NCI-H1105 (cell line): ENCODE measurements around the gene PRDX3.
A peak's percentile ranks its signal among the peaks of the same experiment; 100 is the strongest.
"Not testable (repeated sequence)": the region's sequence is repeated elsewhere in the genome, so short reads cannot be mapped to it uniquely, and the experiment has no call there.

Source experiments
- DNase-seq: peaks from one replicate; lab custom pipeline; 2025; lab: John Stamatoyannopoulos, UW

PRDX3 gene

DNA sequence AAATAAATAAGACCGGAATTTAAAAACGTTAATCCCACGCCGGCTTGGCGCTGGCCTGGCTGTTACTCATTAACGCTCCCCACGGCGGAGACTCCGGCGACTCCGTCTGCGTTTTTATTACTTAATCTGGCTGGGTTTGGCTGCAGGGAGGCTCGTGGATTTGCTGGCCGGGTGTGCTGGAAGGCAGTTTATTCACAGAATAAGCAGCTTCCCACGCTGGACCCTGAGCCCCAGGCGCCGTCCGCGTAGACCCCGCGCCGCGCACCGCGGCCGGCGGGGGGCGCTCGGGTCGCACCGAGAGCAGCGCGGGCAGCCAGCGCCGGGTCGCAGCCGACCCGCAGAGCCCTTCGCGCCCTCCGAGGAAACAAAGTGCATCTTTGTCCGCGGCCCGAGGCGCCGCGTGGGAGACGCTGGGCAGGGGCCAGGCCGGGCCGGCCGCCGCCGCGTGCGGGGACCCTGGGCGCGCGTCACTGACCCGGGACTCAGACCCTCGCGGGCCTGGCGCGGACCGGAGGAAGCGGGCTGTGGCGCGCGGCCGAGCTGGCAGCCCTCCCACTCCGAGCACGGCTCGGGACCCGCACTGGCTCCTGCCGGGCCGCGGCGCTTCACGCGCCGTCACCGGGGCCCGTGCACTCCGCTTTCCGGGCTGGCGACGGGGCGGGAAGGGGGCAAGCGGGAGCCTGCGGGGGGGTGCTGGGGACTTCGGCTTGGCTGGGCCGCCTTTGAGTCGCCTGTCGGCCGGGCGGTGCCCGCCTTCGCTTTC, 28.2 kb upstream of the PRDX3 start:
- DNase-seq: peak; percentile 41

DNA sequence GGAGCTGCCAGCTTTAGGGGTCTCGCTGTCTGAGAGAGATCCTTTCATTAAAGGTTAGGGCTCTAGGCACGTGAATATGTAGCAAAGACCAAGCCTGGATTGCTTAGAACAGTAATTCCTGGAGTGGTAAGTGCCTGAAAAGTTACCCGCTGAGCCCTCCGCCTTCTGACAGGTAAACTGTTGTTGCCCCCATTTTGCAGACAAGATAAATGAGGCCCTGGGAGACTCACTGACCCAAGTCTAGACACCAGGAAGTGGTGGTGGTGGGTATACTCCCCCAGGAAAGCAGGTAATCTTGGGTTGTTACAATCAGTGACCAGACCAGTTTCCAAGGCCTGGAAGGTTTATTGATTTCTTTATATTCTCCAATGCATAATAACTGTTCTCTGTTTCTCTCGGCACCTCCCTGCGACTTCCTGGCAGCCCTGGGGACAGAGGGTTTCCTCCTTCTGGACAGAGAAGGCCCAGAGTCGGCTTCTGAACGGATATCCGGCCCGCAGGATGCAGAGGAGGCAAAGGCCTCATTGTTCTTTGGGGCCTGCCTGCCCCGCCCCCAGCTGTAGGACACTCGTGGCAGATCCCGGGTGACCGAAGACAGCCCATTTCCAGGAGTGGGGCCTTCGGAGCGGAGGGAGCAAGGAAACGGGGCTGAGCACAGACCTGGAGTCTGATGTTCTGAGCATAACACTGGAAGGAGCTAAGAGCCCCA, 27.4 kb upstream of the PRDX3 start:
- no peak for DNase-seq

DNA sequence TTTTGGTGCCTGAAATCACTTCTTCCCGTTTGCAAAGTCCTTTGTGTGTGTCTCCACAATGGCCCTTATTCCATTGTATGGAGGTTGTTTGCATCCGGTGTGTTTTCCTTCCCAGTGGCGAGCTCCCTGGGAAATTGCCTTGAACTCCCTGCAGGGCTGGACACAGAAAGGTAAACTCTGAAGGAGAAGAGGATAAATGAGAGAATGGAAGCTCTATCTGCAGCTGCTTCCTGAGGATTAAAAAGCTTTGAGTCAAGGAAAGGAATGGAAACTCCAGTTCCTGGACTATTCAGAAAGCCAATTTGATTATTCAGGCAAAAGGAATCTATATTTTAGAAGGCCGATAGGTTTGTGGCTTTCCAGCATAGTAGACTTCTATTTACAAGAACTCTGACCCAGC, 24.4 kb upstream of the PRDX3 start:
- DNase-seq: no peak

DNA sequence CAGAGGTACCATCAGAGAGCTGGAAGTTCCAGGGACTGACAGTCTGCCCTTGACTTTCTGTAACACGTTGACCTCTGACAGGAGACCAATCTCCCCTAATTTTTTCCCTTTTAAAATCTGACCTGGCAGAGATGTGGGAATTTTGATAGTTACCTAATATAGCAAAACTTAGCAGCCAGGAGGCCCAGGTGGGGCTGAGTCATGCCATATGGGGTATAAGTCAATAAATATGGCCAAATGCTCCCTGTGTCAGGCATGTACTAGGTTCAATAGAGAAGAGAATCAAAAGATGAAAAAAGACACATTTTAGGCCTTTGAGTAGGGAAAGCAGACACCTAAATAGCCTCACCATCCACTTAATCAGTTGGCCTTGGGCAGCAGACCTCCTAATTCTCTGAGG, 22.6 kb upstream of the PRDX3 start:
- DNase-seq: no peak

DNA sequence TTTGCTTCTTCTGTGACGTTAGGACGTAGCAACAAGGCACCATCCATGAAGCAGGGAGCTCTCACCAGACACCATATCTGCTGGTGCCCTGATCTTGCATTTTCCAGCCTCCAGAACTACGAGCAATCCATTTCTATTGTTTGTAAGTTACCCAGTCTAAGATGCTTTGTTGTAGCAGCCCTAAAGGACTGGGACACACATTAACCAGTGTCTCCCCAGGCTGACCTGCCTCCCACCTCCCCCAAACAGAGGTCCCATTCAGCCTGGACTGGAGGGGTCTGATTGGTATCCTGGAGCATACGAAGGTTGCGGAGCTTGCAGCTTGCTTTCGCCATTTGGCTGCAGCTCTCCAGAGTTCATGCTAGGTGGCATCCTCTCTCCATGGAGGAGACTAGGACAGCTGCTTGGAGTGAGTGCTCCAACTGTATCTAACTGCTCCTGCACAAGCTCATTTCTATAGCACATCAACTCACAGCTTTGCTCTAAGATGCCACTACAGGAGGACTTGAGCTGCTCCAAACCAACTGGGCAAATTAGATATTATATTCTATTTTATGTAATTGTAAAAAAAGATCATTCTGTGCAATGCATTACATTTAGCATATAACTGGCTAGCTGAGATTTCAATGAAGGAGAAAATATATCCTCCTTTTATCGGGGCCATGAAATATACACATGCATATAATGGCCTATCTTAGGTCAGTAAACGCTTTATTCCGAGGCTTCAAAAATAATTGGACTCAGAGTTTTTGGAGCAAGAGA, 20.8 kb upstream of the PRDX3 start:
- peak; percentile 32 for DNase-seq

DNA sequence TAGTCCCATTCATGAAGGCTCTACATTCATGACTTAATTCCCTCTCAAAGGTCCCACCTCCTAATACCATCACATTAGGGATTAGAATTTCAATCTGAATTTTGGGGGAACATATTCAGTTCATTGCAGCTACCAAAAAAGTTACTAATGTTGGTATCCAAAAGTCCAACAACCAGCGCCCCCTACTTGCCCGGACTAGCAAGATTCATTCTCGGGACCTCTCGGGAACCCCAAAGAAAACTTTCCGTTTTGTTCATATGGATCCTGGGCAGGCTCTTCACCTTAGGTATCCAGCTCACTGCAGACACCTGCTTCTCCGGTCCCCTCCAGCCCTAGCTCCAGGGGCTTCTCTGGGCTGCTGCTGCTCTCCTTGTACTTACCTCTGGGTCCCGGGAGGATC, 19.8 kb upstream of the PRDX3 start:
- no peak for DNase-seq

DNA sequence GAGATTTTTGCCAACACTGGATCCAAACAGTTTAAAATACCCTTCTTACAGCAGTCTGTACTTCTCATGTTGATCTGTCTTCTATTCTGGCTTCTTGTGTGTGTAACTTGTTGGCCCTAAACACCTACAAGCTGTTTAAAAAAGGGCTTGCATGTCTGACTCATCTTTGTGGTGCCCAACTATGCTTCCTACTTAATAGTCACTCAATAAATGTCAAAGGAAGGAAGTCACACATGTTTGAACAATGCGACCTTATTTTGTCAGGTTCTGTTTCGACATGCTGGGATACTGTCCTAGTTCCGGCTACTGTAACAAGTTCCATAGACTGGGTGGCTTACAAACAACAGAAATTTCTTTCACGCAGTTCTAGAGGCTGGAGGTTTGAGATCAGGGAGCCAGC, 19.3 kb upstream of the PRDX3 start:
- no peak for DNase-seq

DNA sequence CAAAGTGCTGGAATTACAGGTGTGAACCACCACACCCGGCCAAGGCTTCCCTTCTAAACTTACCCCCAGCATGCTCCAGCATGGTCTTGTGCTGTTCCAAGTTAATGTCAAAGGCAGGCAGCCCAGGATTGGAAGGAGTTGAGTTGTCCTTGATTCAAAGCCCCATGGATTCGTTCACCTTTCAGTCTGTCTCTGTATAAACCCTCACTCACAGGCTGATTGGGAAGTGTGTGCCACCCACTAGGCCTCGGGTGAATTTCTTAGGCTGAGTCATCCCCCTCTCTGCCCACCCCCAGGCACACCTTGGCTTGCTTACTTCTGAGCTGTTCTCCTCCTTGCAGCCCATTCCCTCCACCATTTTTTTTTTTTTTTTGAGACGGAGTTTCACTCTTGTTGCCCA, 13.3 kb upstream of the PRDX3 start:
- no peak for DNase-seq

DNA sequence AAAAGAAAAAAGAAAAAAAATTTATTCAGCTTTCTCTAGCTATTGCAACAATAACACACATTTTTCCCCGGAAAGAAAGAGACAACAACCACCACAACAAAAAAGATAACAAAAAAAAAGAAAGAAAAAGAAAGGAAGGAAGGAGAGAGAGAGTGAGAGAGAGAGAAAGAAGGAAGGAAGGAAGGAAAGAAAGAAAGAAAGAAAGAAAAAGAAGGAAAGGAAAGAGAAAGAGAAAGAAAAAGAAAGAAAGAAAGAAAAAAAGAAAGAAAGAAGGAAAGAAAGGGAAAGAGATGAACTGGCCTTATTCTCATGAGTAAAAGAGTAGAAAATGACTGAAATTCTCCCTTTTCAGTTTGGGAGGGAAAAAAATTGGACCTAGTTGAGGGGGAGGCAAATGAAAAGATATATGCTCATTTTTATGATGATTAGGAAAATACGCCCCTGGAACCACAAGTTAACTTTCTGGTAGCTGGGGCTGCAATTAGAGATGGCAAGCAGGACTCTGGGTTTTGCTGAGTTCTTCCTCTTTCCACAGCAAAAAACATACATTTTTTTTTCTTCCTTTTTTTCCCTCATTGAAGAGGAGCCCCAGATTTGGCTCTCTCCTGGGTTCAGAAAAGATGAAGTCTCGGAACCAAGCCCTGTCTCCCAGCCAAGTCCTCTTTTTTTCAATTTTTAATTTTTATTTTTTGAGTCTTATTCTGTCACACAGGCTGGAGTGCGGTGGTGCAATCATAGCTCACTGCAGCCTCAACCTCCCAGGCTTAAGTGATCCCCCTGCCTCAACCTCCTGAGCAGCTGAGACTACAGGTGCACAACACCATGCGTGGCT, 12.6 kb upstream of the PRDX3 start:
- DNase-seq: no peak

DNA sequence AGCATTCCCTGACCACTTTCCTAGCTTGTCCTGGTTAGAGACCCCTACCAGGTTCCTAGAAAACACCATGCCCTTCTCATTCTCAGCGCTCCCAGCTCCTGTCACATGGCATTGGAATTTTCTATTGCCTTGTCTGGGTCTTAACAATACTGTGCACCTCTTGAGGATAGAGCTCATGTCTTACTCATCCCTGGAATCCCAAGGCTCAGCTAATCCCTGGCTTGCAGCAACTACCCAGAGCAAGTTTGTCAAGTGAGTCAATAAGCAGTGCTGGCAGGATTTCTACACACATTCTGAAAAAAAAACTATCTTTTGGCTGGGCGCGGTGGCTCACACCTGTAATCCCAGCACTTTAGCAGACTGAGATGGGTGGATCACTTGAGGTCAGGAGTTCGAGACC, 11.7 kb upstream of the PRDX3 start:
- DNase-seq: no peak

DNA sequence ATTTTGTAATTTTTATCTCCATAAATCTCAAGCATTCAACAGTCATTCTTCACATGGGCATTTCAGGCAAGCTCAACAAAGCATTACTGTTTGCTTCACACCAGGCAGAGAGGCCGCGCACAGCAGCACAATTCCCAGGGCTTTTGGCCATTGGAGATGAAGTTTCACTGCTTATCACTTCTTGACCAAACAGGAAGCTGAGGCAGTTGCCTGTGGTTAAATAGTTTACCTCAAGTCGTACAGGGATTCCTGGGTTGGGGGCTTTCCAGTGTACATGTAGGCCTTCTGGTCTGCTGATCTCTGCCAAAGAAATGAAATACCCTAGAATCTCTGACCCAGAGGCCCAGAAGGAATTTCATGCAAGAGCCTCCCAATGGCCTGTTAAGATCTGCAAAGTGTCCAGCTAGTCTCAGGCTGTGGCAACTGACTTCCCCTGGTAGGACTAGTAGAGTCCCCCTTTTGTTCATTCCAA, 11.2 kb upstream of the PRDX3 start:
- DNase-seq: no peak

DNA sequence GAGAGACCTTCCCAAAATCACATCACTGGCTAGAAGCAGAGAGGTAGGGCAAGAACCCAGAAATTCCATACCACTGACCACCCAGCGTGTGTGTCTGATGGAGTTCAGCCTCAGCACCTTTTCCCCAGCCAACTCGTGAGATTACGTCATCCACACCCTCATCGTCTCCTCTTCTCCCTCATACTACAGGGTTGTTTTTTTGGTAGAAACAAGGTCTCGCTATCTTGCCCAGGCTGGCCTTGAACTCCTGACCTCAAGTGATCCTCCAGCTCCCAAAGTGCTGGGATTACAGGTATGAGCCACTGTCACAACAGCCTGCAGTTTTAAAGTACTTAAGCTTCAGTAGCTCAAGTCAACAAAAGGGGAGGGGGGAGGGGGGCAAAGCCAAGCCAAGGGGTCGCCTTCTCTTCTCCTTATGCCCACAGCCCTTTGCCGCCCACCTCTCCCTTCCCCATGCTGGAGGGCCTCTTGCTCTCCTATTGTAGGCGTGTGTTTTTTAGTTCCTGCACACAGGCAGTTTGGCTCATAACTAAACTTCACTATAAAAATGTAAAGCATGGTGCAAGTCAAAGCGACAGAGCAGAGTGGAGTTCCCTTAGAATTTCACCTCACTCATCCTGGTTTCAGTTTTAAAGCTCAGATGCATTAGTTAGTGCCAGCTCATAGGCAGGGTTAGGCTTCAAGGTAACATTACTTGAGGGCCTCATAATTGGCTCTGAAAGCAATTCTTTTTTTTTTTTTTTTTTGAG, 5.2 kb upstream of the PRDX3 start:
- no peak for DNase-seq

DNA sequence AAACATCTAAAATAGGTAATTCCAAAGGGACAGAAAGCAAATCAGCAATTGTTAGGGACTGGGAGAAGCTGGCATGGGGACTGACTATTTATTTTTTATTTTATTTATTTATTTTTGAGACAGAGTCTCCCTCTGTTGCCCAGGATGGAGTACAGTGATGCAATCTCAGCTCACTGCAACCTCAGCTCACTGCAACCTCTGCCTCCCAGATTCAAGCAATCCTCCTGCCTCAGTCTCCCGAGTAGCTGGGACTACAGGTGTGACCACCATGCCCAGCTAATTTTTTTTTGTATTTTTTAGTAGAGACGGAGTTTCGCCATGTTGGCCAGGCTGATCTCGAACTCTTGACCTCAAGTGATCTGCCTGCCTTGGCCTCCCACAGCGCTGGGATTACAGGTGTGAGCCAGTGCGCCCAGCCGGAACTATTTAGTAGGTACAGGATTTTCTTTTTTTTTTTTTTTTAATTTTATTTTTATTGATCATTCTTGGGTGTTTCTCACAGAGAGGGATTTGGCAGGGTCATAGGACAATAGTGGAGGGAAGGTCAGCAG, 2.3 kb upstream of the PRDX3 start:
- DNase-seq: not testable (repeated sequence)

DNA sequence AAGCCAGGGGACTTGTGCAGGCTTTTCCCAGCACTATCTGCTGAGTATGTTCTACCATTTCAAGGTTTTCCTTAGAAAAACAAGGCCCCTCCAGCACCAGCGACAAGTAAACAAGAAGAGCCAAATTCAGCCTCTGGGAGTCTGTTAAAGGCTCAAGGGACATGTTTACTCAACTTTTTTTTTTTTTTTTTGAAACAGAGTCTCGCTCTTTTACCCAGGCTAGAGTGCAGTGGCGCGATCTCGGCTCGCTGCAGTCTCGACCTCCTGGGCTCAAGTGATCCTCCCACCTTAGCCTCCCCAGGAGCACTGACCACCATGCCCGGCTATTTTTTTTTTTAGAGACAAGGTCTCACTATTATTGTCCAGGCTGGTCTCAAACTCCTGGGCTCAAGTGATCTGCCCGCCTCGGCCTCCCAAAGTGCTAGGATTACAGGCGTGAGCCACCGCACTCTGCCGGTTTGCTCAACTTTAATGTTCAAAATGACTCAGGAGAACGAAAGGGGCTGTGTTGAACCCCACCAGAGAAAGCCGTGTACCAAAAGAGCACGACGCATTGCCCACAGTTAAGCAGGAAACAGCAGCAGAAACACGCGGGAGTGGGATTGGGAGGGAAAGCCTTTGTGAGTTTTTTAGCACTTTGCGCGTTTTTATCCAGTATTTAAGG, 772 bp downstream of the PRDX3 start:
- DNase-seq: no peak

DNA sequence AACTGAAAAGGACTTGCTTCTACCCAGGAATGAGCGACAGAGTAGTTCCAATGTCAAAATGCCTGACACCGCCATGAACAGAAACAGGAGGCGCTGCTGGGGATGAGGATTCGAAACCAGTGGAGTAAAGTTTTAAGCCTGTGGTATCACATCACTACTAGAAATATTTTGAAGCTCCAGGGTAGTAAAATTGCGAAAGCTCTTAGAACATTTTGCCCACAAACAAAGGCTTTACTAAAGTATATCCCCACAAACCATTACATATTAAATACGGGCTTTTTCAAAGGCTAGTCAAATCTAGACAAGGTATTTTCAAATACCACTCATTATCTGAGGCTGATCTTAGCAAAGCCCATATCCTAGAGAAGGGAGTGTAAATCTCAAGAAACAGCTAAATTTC, 2.4 kb downstream of the PRDX3 start:
- DNase-seq: no peak

DNA sequence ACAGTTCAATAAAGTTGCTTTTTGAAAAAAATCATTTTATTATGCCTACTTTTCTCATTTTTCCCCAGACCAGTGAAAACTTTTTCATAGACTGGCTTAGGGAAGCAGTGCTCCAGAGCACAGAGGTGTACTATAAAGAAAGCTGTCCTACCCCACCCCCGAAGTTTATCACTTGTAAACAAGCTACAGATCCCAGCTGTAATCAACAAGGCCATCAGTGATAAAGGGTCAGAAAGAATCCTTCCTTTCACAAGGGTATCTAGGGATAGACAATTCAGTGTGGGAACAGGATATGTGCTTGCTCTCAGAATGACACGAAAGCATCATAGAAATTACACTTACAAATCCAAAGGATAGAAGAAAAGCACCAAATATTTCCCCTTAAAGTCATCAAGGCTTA, 4.5 kb downstream of the PRDX3 start:
- DNase-seq: no peak

DNA sequence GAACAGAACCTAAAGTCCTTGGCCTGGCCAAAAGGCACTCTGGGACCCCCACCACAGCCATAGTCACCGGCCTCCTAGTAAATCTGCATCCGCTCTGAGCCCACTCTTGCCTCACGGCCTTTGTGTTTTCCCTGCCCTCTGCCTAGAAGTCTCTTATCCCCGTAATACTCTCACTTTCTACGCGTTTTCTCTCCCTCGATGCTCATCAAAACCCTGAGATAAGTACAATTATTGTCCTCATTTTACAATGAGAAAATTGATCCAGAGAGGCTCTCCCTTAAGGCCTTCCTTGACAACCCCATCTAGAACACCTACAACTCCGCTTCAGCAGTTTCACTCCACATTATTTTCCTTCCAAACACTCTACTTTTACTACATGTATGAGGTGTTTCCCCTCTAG, 11.6 kb downstream of the PRDX3 start:
- DNase-seq: no peak

DNA sequence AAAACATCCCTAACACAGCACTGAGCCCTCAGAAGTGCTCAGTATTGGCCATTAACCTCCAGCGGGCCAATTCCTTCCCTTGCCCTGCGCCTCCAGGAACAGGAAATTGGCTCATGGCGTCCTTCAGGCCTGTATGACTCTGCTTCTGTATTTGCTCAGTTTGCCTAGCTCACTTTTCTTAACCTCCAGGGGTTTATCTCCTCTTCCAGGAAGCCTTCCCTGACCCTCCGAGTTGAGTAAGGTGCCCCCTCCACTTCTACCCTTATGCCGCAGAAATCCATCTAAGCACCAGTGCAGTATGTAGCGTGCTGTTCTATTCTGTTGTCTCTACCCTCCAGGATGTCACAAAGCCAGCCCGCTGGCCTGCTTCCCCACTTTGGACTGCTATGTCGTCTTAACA, 12.0 kb downstream of the PRDX3 start:
- no peak for DNase-seq

DNA sequence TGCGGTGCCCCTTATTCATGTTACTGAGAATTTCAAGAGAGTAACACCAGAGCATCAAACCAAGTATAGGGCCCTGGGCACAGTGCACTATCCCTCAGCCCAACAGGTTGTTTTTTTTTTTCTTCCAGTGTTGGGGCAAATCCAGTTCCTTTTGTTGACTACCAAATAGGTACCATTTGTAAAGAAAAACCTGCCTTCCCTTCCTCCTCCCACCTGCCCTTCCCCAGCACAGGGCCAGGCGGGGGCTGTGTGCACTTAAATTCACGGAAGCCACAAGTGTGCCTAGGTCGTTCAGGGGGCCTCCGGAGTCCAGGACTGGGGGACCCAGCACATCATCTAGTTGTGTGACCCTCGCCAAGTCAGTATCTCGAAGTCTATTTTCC, 12.5 kb downstream of the PRDX3 start:
- DNase-seq: no peak
